ENCODE data around the gene HNRNPAB.

- TF ChIP-seq EZH2 (IDR thresholded peaks at IDR 0.05; ENCODE audit: insufficient read depth, poor library complexity, severe bottlenecking) (no peak), EZH2phosphoT487 (IDR thresholded peaks at IDR 0.05; ENCODE audit: insufficient read depth, low read depth) (no peak)
Observed at GRCh38 chr5:178177569-178177968, 26.8 kb upstream of the HNRNPAB start.
